Measurements from ENCODE around the gene REC114.
"Not testable (repeated sequence)": the region's sequence is repeated elsewhere in the genome, so short reads cannot be mapped to it uniquely, and the experiment has no call there.

REC114 gene, protein sequence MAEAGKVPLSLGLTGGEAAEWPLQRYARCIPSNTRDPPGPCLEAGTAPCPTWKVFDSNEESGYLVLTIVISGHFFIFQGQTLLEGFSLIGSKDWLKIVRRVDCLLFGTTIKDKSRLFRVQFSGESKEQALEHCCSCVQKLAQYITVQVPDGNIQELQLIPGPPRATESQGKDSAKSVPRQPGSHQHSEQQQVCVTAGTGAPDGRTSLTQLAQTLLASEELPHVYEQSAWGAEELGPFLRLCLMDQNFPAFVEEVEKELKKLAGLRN

DNA sequence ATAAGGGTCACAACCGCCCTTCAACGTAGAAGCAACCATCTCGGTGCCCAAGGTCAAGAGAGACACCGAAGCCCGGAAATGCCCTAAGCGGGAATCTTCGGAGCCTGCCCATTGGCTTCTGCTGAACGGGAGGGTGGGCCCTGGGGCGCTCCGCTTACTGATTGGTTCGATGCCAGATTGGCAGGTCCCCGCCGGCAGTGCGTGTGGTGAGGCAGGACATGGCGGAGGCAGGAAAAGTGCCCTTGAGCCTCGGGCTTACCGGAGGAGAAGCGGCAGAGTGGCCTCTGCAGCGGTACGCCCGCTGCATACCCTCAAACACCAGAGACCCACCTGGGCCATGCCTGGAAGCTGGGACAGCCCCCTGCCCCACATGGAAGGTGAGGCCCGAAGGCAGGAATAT is at the start of gene REC114:
TSS of gene REC114 (plus strand) at position 197 of the 400 bp plus-strand sequence. CDS start at position 219, 22 bp downstream.
- DNase-seq, result no peak

DNA sequence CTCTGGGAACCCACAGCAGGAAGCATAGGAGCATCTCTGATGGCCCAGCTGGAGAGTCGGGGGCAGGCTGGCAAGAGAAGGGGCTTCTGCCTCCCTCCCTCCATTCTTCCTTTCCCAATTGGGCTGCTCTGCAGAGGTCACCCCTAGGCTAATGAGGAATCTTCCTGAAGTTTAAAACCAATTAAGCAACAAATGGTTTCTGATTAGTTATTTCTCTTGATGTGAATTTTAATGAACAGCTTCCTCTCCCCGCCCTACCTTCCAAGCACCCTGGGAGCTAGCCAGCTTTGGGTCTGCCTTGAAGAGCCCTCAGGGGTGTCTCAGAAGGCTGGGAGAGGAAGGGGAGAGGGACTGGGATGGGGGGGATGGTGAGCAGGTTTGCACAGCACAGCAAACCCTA is 49.6 kb upstream of the REC114 start:
- DNase-seq, result no peak

DNA sequence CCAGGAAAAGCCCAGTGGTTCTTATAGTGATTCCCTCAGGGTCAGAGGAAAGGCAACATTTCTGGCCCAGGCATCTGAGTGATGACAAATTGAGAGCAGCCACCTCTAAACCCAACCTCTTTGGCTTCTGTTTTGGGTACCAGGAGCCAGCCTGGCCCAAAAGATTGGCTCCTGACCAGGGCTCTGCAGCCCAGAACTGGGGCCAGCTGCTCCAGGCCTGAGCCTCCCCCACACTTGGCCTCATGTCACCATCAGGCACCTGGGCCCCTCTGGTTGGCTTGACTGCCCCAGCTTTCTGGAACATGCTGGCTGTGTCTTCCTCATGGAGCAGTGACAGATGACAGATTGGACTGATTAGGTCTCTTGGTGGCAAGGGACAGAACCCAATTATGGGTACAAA is 48.2 kb upstream of the REC114 start:
- no peak for DNase-seq

DNA sequence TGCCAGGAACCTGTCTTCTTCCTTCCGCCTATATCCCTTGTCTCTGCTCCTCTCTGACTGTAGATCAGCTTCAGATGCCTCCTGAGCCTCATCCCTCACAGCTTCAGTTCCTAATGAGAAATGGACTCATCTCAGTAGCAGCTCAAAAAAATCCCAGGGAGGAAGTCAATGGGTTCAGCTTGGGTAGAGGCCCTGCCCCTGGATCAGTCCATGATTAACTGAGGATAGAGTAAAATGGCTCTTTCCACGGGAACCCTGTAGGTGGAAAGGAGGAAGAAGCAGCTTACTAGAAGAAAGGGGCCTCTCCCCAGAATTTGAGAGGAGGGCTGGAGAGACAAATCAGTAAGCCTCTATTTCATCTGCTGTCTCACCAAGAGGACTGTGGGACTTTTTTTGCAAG is 47.3 kb upstream of the REC114 start:
- no peak for DNase-seq

DNA sequence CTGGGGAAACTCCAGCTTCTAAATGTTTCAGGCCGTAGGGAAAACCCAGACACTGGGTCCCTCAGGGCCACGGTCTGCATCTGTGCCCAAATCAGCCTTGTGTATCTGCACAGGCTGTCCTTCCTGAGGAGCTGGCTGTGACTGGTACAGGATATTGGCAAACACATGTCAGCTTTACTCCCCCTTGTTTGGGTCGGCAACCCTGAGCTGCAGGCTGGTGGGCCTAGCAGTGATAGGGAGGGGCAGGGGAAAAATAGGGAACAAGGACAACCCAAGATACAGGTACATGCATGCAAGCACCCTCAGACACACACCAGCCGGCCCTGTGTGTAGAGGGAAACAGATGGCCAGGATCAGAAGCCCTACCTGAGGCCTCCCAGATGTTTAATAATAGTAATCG is 45.5 kb upstream of the REC114 start:
- no peak for DNase-seq

DNA sequence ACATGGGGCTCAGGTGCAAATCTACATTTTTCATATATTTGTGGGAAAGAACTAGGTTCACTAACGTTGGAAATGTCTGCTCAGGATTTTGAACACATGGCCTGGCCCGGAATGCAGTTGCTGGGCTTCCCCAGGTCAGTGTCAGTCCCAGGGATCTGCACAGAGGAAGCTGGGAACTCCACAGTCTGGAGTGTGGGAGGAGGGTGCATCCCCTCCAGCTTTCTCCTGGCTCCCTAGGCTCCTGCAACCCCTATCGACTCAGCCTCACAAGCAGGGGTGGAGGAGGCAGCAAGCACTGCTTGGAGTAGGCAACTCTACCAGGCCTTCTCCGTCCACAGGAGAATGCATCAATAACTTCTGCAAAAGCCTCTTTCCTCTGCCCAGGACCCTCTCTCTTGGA is 44.1 kb upstream of the REC114 start:
- DNase-seq, result no peak

DNA sequence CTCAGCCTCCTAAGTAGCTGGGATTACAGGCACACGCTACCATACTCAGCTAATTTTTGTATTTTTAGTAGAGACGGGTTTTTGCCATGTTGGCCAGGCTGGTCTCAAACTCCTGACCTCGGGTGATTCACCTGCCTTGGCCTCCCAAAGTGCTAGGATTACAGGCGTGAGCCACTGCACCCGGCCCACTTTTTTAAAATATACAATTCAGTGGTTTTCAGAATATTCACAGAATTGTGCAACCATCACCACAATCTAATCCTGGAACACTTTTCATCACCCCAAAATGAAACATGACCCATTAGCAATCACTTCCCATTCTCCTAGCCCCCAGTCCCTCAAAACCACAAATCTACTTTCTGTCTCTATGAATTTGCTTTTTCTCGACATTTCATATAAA is 42.7 kb upstream of the REC114 start:
- not testable (repeated sequence) for DNase-seq

DNA sequence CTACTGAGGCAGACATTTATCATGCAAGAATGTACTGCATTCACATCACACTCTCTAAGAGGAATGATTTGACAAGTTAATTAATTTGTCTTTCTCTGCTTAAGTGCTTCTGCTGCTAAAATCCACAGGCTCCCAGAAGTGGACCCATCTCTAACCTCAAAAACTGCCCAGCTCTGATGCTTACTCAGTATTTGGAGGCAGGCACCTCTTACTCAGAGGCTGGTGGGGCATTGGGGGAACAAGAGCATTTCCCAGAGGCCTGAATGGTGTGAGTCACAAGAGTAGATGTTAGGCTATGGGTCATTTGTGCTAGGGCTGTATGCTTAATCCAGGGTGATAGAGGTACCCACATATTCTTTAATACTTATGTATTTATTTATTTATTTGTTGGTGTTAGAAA is 39.8 kb upstream of the REC114 start:
- DNase-seq, result no peak

DNA sequence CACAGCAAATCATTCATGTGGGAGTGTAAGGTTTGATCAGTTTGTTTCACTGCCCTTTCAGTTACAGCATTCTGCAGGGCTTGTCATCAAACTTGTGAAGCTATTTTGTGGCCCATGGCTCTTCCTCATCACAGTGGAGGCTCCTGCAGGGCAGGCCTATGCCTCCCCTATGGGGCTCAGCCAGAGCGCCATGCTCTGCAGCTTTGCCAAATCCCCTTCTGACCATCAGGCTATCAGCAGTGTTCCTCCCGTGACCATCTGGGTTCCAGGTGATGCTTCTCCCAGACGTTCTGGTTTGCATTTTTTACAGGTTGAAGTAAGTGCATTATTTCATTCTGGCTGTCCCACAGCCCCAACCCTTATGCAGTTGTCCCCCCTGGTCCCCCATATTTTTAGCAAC is 28.1 kb upstream of the REC114 start:
- DNase-seq, result no peak

DNA sequence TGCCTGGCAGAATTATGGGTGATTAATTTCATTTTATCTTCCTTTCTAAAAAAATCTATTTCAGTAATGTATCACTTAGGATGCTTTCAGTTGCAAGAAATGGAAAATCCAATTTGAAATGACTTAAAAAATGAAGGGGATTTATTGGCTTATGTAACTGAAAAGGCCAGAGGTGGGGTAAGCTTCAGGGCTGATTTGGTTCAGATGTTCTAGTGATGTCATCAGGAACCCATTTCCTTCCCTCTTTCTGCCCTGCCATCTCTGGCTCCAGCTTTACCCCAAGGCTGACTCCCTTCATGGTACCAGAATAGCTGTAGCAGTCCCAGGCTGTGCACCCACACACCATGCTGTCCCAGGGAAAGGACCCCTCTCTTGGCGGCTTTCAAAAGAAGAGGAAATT is 18.5 kb upstream of the REC114 start:
- no peak for DNase-seq

DNA sequence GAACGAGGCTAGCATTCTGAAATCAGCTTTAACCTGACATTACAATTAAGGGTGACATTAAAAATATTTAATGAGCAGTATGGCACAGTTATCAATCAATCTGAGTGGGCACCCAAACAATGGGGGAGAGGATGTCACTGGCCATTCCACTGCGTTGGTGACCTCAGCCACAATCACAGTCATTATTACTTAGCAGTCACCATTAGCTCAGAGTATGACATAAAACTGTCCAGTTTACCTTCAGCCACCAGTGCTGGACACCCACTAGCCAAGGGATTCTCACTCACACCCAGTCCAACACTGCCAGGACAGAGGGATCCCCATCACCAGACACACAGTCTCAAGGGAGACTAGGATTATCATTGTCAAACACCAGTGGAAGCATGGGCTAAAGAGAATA is 17.5 kb upstream of the REC114 start:
- no peak for DNase-seq

DNA sequence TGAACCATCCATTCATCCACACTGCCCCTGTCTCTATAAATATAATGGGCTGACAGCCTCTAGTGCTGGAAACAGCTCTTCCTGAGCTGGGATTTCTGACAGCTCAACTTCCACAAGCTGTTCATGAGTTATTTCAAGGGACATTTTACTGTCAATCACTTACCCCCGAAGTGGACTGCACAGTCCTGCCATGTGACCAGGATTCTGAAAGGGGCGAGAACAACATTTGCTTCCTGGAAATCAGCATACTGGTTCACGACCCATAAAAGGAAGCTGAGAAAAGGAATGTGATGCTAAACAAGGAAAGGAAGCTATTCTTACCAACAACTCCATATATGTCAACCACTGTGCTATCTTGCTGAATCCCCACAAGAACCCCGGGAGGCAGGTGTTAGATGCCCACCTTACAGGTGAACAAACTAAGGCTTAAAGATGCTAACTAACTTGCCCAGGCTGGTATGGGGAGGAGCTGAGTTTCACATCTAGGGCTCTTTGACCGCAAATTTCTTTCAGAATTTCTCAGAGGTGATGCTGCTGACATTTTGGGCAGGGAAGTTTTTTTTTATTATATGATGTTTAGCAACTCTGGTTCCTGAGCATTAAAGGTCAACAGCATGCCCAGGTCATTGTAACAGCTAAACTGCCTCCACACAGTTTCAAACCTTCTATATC is 16.5 kb upstream of the REC114 start:
- no peak for DNase-seq

DNA sequence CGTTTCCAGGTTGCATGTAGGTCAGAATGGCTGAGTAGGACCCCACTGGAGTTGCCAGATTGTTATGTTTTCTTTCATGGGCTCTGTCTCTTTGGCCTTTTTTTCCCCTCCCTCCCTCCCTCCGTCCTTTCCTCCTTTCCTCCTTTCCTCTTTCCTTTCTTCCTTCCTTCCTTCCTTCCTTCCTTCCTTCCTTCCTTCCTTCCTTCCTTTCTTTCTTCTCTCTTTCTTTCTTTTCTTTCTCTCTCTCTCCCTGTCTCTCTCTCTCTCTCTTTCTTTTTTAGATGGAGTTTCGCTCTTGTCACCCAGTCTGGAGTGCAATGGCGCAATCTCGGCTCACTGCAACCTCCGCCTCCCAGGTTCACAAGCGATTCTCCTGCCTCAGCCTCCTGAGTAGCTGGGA is 11.6 kb upstream of the REC114 start:
- not testable (repeated sequence) for DNase-seq

DNA sequence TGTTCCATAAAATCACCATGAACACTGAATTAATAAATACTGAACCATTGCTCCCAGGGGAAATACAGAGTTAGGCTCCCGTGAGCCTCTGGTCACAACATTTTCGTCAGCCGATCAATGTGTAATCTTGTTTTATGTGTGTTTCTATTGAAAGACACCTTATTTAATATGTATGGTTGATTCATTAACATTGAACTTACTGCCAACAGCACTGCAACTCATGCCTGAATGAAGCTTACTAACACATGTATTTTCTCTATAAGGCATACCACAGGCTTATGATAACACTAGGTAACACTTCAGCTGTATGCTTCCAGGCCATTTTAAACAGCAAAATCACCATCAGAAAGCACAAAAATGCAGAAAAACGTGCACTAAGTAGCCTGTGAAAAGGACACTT is 9.1 kb upstream of the REC114 start:
- DNase-seq, result no peak

DNA sequence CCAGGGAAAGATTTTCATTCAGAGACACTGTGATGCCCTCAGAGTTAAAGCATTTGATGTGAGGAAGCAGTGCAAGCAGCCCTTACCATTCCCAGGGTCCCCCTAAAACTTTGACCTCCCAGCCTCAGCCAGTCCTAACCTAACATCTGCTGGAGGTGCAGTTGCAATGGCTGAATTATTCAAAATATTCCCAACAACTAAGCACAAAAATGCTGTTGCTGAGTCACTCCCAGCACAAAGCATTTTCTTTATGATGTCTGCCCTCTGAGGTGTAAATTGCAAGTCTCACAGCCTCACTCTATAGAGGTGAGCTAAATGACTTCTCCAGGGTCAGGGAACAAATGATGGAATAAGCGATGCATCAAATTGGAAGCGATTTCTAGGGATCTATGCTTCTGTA is 6.4 kb upstream of the REC114 start:
- DNase-seq, result no peak

DNA sequence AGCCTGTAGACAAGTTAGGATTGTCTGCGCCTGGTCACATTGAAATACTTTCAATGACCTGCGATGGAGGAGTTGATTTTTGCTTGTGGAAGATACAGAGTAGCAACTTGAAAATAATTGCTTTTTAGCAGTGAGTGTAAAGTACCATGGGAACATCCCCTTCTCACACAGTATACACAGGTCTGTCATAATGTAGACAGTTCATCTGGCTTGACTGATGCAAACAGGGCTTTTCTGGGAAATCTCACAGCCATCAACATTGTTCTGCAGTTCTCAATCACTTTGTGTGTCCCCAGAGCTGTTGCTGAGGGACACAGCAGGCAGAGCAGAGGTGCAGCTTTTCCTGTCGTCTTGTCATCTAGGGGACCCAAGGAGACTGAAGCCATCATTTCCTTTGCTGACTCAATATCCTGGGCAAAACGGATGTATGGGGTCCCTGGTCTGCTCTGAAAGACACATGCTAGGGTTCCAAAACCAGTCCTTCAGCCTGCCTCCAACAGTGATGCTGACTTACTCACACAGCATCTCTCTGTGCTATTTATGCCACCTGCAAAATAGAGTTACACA is 5.3 kb upstream of the REC114 start:
- no peak for DNase-seq

DNA sequence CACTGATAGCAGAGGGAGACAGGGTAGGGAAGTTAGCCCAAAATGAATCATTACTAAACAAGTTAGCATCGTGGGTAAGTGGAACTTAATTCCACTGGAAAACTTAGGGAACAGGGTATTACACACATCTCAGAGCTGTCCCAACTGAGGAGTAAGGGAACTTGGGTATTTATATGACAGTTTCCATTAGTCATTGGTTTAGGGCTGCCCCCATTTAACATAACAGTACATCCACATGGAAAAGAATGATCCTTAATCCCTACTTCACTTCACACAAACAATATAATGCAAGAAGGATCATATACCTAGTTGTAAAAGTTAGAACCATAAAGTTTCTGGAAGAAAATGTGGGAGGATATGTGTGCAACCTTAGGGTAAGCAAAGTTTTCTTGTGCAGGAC is 4.3 kb upstream of the REC114 start:
- no peak for DNase-seq

DNA sequence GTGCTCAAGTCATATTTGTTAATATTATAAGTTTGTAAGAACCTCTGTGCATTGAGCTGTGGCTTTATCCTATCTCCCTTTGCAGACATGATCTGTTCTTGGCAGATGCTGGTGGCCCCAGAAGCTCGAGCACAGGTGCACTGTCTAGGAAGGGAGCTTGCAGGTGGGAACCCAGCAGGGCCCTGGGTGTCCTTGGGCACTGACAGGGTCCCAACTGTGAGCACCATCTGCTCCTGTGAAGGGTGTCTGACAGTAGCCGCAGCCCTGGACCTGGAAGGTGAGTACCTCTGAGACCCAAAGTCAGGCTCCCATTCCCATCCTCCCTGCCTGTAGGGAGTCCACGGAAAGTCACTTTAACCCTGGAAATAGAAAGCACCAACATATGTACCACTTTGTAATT is 2.4 kb upstream of the REC114 start:
- no peak for DNase-seq

DNA sequence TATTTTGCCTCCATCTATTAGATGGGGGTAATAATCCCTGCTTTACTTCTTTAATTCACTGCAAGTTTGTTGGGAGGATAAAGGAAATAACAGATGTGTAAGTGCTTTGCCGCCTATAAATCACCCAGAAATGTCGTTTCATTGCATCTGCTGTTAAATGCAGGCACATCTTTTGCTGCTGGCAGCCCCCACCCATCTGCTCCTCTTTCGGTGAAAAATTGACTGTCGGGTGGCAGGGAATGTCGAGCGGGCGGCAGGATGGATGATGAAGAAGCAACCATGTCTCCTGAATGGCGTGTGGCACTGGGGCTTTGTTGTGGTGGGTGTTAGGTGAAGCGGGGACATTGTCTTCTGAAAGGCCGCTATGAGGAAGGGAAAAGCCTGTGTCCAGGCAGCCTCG is 543 bp upstream of the REC114 start:
- DNase-seq, result no peak

DNA sequence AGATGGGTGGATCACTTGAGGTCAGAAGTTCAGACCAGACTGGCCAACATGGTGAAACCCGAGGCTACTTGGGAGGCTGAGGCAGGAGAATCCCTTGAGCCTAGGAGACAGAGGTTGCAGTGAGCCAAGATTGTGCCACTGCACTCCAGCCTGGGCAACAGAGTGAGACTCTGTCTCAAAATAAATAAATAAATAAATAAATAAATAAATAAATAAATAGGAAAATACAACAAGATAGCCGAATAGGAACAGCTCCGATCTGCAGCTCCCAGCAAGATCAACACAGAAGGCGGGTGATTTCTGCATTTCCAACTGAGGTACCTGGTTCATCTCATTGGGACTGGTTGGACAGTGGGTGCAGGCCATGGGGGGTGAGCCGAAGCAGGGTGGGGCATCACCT is 4.5 kb downstream of the REC114 start:
- not testable (repeated sequence) for DNase-seq

DNA sequence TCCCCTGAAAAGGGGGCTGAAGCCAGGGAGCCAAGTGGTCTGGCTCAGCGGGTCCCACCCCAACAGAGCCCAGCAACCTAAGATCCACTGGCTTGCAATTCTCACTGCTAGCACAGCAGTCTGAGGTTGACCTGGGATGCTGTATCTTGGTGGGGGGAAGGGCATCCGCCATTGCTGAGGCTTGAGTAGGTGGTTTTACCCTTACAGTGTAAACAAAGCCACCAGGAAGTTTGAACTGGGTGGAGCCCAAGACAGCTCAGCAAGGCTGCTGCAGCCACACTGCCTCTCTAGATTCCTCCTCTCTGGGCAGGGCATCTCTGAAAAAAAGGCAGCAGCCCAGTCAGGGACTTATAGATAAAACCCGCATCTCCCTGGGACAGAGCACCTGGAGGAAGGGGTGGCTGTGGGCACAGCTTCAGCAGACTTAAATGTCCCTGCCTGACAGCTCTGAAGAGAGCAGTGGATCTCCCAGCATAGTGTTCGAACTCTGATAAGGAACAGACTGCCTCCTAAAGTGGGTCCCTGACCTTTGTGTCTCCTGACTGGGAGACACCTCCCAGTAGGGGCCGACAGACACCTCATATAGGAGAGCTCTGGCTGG is 5.3 kb downstream of the REC114 start:
- DNase-seq, result not testable (repeated sequence)

DNA sequence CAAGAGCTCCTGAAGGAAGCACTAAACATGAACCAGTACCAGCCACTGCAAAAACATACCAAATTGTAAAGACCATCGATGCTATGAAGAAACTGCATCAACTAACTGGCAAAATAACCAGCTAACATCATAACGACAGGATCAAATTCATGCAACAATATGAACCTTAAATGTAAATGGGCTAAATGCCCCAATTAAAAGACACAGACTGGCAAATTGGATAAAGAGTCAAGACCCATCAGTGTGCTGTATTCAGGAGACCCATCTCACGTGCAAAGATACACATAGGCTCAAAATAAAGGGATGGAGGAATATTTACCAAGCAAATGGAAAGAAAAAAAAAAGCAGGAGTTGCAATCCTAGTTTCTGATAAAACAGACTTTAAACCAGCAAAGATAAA is 7.0 kb downstream of the REC114 start:
- DNase-seq, result not testable (repeated sequence)

DNA sequence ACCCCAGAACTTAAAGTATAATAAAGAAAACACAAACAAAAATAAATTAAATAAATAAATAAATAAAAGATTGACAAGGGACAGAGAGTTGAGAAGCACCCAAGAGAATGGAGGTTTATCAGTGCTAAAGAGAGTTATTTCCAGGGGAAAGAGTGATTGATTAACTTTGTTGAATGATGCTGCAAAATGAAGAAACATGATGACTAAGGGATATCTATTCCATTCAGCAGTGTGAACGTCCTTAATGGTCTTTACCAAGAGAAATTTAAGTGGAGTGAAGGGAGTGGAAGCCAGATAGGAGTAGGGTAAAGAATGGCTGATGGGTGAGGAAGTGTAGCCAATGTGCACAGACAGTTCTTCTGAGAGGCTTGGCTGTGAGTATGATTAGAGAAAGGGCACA is 11.1 kb downstream of the REC114 start:
- DNase-seq, result no peak

DNA sequence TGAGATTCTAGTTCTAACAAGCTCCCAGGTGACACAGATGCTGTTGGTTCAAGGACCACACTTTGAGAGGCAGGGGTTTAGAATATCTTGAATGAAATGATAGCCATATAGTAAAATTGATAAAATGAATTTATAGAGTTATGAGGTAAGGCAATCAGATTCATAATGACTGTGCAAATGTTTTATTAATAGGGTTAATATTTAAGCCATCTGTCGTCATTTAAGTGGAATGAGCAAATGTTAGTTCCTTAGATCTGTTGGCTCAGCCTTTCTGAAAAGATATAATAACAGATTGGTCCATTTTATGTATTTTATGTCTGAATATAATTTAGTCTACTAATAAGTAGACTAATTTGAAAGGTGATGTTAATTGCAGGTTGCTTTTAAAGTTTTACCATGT is 12.9 kb downstream of the REC114 start:
- DNase-seq, result no peak

All from T1000 (cell line).